Breast epithelium (tissue), 4 donors: ENCODE measurements around the gene NUFIP2. TPM values are rescaled to one million over a fixed set of nuclear protein-coding genes. Genes with fewer than 3 reads are reported as not detected.
"Not testable (repeated sequence)": the region's sequence is repeated elsewhere in the genome, so short reads cannot be mapped to it uniquely, and the experiment has no call there.

Experiments
- DNase-seq, 2 donors: peaks; one replicate each; pipeline ENCODE4 v3.0.0-alpha.2; 2019; ENCODE audit warnings: low spot score in 2 of 2
- H3K27ac ChIP-seq, 2 donors: fragments of 200-600 bp; sonication (generic) in 1 of 2; one replicate each; pipeline ENCODE4 v1.5.1; 2016 to 2019; ENCODE audit warnings: mild to moderate bottlenecking in 1 of 2
- H3K27me3 ChIP-seq, 2 donors: fragments of 200-600 bp; sonication (generic) in 1 of 2; one replicate each; pipeline versions ENCODE4 v1.5.1 to v1.6.0; 2017 to 2019; ENCODE audit warnings: control low read depth in 1 of 2, mild to moderate bottlenecking in 1 of 2
- H3K36me3 ChIP-seq: fragments of 200-600 bp; one replicate; pipeline ENCODE4 v1.5.1; 2019
- H3K4me1 ChIP-seq, 2 donors: fragments of 200-600 bp; sonication (generic); one replicate each; pipeline ENCODE4 v1.5.1; 2016 to 2019; ENCODE audit warnings: control low read depth in 1 of 2
- H3K4me3 ChIP-seq, 3 donors: fragments of 200-600 bp; sonication (generic); 1 replicate in 2 of 3; 2 replicates in 1 of 3; pipeline ENCODE4 v1.5.1; 2016 to 2019; ENCODE audit warnings: mild to moderate bottlenecking in 3 of 3, moderate library complexity in 2 of 3
- H3K9me3 ChIP-seq, 2 donors: fragments of 200-600 bp; sonication (generic) in 1 of 2; one replicate each; pipeline ENCODE4 v1.5.1; 2016 to 2019; ENCODE audit warnings: control low read depth in 1 of 2
- POLR2A ChIP-seq: fragments of 450-650 bp; IDR thresholded peaks from one replicate; pipeline ENCODE4 v1.6.1; 2016; ENCODE audit warnings: antibody characterized with exemption, mild to moderate bottlenecking, moderate library complexity
- POLR2AphosphoS5 ChIP-seq, 3 donors: sonication (generic); formaldehyde crosslinking; IDR thresholded peaks; one replicate each; pipeline ENCODE4 v1.6.1; 2017; ENCODE audit warnings: antibody characterized with exemption in 3 of 3
- intact Hi-C: fragments of 100-400 bp; cut with DNase I; formaldehyde crosslinking; loops from one replicate; pipeline ENCODE4 v1.15.1; 2023; ENCODE audit warnings: low total_unique reads
- total RNA-seq, 3 donors: library from RNA; depleted of rRNA; stranded (reverse); fragments of >200 nt; gene quantifications; one replicate each; pipeline ENCODE4 v1.1.0, GENCODE V29; 2016
- TF ChIP-seq, protein P1 (sequence below), 3 donors: fragments of 450-650 bp; IDR thresholded peaks; one replicate each; pipeline ENCODE4 v1.5.1; 2016 to 2017; ENCODE audit warnings: antibody characterized with exemption in 3 of 3, mild to moderate bottlenecking in 3 of 3, moderate library complexity in 3 of 3

Gene NUFIP2
- 10 to 100 TPM; 35.8 to 46.2 (median 36.4) TPM for total RNA-seq

DNA sequence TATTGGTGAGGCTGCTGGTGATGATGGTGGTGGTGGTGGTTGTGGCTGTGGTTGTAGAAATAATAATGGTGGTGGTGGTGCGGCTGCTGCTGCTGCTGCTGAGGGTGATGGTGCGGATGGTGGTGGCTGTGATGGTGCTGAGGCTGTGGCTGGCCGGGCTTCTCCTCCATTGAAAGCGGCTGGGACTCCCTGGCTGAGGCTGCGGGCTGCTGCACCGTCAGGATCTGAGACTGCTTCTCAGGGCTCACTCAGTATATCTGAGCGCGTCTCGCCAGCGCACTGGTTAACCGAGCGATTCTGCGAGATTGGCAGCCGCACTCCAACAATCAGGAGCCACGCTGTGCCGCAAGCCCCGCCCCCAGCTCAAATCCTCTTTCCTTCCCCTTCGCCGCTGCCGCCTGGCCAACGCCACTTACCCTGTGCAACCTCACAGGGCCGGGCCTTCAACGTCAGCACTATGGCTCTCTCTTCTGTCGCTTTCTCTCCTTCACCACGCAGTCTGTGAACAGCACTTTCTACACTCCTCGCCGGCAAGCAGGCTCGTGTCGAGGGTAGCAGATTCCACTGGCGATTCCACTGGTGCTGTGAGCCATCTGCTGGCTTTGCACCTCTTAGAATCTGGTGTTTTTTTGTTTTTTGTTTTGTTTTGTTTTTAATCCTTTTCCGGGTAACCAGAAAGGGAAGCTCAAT lies at the start of gene NUFIP2:
TSS of gene NUFIP2 (minus strand) at position 259 of the 690 bp plus-strand sequence. CDS start at position 170, 89 bp downstream.
- peak; percentile 99 for DNase-seq
- intact Hi-C loops: loop anchor here (2.0 kb wide), 1 partner anchor 75 kb away; no protein-coding TSS in a partner anchor
- H3K27me3 ChIP-seq: no peaks in the 10 kb centered on the region
- H3K4me3 ChIP-seq: peak within 1 kb of the TSS; percentile 75 to 97 (median 95)
- H3K9me3 ChIP-seq: no peaks in the 10 kb centered on the region
- peaks cover 4 to 23% of the 10 kb centered on the region in 2 donors for H3K4me1 ChIP-seq
- peak within 1 kb of the TSS; percentile 94 to 99 for H3K27ac ChIP-seq
- peak; percentile 98 to 99 (median 99) for TF ChIP-seq POLR2AphosphoS5 (IDR thresholded peaks at IDR 0.05)
- TF ChIP-seq, protein P1, sequence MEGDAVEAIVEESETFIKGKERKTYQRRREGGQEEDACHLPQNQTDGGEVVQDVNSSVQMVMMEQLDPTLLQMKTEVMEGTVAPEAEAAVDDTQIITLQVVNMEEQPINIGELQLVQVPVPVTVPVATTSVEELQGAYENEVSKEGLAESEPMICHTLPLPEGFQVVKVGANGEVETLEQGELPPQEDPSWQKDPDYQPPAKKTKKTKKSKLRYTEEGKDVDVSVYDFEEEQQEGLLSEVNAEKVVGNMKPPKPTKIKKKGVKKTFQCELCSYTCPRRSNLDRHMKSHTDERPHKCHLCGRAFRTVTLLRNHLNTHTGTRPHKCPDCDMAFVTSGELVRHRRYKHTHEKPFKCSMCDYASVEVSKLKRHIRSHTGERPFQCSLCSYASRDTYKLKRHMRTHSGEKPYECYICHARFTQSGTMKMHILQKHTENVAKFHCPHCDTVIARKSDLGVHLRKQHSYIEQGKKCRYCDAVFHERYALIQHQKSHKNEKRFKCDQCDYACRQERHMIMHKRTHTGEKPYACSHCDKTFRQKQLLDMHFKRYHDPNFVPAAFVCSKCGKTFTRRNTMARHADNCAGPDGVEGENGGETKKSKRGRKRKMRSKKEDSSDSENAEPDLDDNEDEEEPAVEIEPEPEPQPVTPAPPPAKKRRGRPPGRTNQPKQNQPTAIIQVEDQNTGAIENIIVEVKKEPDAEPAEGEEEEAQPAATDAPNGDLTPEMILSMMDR (IDR thresholded peaks at IDR 0.05): peak in 1 of 3 donors; percentile 18
- TF ChIP-seq POLR2A: peak; percentile 98
- no peaks in the 10 kb centered on the region for H3K36me3 ChIP-seq

DNA sequence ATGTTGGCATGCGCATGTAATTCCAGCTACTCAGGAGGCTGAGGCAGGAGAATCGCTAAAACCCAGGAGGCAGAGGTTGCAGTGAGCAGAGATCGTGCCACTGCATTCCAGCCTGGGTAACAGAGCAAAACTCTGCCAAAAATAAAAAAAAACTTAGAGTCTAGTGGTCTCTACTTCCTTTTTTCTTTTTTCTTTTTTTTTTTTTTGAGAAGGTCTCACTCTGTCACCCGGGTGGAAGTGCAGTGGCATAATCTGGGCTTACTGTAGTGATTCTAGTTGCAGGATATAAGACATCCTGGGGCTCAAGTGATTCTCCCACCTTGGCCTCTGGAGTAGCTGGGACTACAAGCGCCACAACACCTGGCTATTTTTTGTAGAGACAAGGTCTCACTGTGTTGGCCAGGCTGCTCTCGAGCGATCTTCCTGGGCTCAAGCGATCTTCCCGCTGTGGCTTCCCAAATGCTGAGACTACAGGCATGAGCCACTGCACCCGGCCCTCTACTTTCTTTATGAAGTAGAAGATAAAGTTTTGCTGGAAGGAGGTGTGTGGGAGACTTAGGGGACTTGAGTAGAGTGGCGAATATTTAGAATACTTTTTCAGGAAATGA lies 48.3 kb upstream of the NUFIP2 start:
- H3K4me3 ChIP-seq: no peak overlapping the region
- H3K9me3 ChIP-seq: no peaks in the 10 kb centered on the region
- no peaks in the 10 kb centered on the region for H3K27me3 ChIP-seq
- no peak overlapping the region for H3K27ac ChIP-seq
- no peak for TF ChIP-seq POLR2AphosphoS5 (IDR thresholded peaks at IDR 0.05)
- no peak for TF ChIP-seq POLR2A
- TF ChIP-seq, protein P1 (IDR thresholded peaks at IDR 0.05): no peak
- intact Hi-C loops: no loop called here
- H3K4me1 ChIP-seq: no peaks in the 10 kb centered on the region
- H3K36me3 ChIP-seq: no peaks in the 10 kb centered on the region
- no peak for DNase-seq

GRCh38 chr17:29341726-29342125 lies 47.8 kb upstream of the NUFIP2 start:
- Histone ChIP-seq H3K4me3 (no peak overlapping the region), H3K27ac (no peak overlapping the region), H3K4me1 (no peaks in the 10 kb centered on the region), H3K9me3 (no peaks in the 10 kb centered on the region), H3K27me3 (no peaks in the 10 kb centered on the region), H3K36me3 (no peaks in the 10 kb centered on the region)
- TF ChIP-seq POLR2AphosphoS5 (IDR thresholded peaks at IDR 0.05): no peak
- TF ChIP-seq POLR2A: no peak
- TF ChIP-seq, protein P1 (IDR thresholded peaks at IDR 0.05): no peak
- intact Hi-C loops: no loop called here
- DNase-seq: no peak

GRCh38 chr17:29339016-29339415 lies 45.1 kb upstream of the NUFIP2 start:
- H3K4me3 ChIP-seq, intact Hi-C loops, H3K27ac ChIP-seq, H3K9me3 ChIP-seq, H3K27me3 ChIP-seq, H3K36me3 ChIP-seq, DNase-seq, H3K4me1 ChIP-seq: not testable (repeated sequence)

- TF ChIP-seq POLR2A: no peak
- TF ChIP-seq POLR2AphosphoS5 (IDR thresholded peaks at IDR 0.05): no peak
- TF ChIP-seq, protein P1 (IDR thresholded peaks at IDR 0.05): no peak
- Histone ChIP-seq H3K4me1 (no peaks in the 10 kb centered on the region), H3K9me3 (no peaks in the 10 kb centered on the region), H3K27ac (no peak overlapping the region), H3K27me3 (no peaks in the 10 kb centered on the region), H3K4me3 (no peak overlapping the region), H3K36me3 (no peaks in the 10 kb centered on the region)
- no peak for DNase-seq
- intact Hi-C loops: no loop called here
Measured at GRCh38 chr17:29331708-29332085, 37.7 kb upstream of the NUFIP2 start.
